Small intestine (tissue), 7 donors: ENCODE results near the gene LITAF. TPM values are rescaled to one million over a fixed set of nuclear protein-coding genes. Genes with fewer than 3 reads are reported as not detected.
"Not testable (repeated sequence)": the region's sequence is repeated elsewhere in the genome, so short reads cannot be mapped to it uniquely, and the experiment has no call there.

ENCODE experiments used
- DNase-seq, 2 donors: peaks; one replicate each; pipeline versions ENCODE4 v3.0.0 to v3.0.0-alpha.2; 2013
- FAIRE-seq: peaks from 2 replicates; lab custom pipeline; 2012; peaks lifted over from hg19 to GRCh38; lab: Jason Lieb, UNC
- H3K27ac ChIP-seq, 3 donors: one replicate each; pipeline ENCODE4 v1.5.1; 2013; ENCODE audit warnings: low read length in 2 of 3, mild to moderate bottlenecking in 2 of 3, control low read depth in 1 of 3, inconsistent platforms in 1 of 3, low read depth in 1 of 3, moderate library complexity in 1 of 3
- H3K27me3 ChIP-seq, 3 donors: one replicate each; pipeline ENCODE4 v1.6.1; 2013; ENCODE audit warnings: low read length in 3 of 3, inconsistent platforms in 1 of 3; ENCODE audit not compliant: control insufficient read depth in 3 of 3, insufficient read depth in 3 of 3
- H3K36me3 ChIP-seq, 3 donors: one replicate each; pipeline ENCODE4 v1.6.1; 2013; ENCODE audit warnings: low read length in 3 of 3, inconsistent platforms in 1 of 3, low read depth in 1 of 3, mild to moderate bottlenecking in 1 of 3, moderate library complexity in 1 of 3; ENCODE audit not compliant: control insufficient read depth in 3 of 3, insufficient read depth in 2 of 3
- H3K4me1 ChIP-seq, 3 donors: one replicate each; pipeline ENCODE4 v1.6.1; 2013; ENCODE audit warnings: low read length in 2 of 3, inconsistent platforms in 1 of 3, low read depth in 1 of 3, mild to moderate bottlenecking in 1 of 3, moderate library complexity in 1 of 3; ENCODE audit not compliant: control insufficient read depth in 3 of 3, insufficient read depth in 2 of 3
- H3K4me3 ChIP-seq, 3 donors: one replicate each; pipeline ENCODE4 v1.5.1; 2013; ENCODE audit warnings: low read length in 3 of 3, control low read depth in 1 of 3, inconsistent platforms in 1 of 3, low read depth in 1 of 3, mild to moderate bottlenecking in 1 of 3, moderate library complexity in 1 of 3
- H3K9me3 ChIP-seq, 2 donors: one replicate each; pipeline ENCODE4 v1.6.1; 2013; ENCODE audit warnings: low read depth in 1 of 2, low read length in 1 of 2; ENCODE audit not compliant: control insufficient read depth in 2 of 2, insufficient read depth in 1 of 2
- WGBS, 3 donors: extraction: QIAGEN DNeasy Blood & Tissue Kit; methylation state at CpG; one replicate each; pipeline ENCODE4 v1.1.7; 2013; 5-methylcytosine and 5-hydroxymethylcytosine counted together
- polyA plus RNA-seq, 4 donors: library from polyadenylated mRNA; stranded (reverse) in 3 of 4; unstranded in 1 of 4; fragments of 200-250 nt in 3 of 4; fragments of 120-200 nt in 1 of 4; gene quantifications; one replicate each; pipeline versions ENCODE4 v1.2.1 to v1.2.3, GENCODE V29; 2013
- donor health status: healthy with polysubstance abuse.
- donor health status: control.
- donor health status: control.
- donor health status: Bipolar disorder and iron deficiency.
- donor health status: healthy.

Gene LITAF
- polyA plus RNA-seq, 4 donors = 18.1 to 112 (median 46.2) TPM

DNA sequence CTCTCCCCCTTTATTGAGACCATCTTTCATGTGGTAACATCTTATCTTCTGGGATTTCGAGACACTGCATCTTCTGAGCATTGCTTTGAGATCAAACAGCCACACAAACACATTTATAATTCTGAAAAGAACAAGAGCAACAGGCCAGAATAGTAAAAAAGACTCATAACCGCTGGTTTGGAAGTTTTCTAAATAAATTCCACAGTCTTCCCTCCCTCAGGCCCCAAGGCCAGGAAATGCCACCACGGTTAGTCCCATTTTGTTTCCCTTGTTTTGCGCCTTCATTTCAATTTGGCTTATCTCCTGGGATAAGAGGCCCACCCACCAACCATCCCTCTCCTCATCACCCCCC is 25.3 kb downstream of the LITAF start:
- no peak for DNase-seq
- Histone ChIP-seq H3K4me3 (no peak overlapping the region), H3K27me3 (no peaks in the 10 kb centered on the region), H3K36me3 (peaks cover 0 to 16% (median 5%) of the 10 kb centered on the region in 3 donors), H3K27ac (peak overlapping the region in 2 of 3 donors; percentile 22 to 81), H3K9me3 (peaks cover 0 to 5% of the 10 kb centered on the region in 2 donors), H3K4me1 (no peaks in the 10 kb centered on the region)
- WGBS, 3 donors = 66 to 85% (median 83%) methylated on average over 4 of the region's 4 CpGs
- no peak for FAIRE-seq

DNA sequence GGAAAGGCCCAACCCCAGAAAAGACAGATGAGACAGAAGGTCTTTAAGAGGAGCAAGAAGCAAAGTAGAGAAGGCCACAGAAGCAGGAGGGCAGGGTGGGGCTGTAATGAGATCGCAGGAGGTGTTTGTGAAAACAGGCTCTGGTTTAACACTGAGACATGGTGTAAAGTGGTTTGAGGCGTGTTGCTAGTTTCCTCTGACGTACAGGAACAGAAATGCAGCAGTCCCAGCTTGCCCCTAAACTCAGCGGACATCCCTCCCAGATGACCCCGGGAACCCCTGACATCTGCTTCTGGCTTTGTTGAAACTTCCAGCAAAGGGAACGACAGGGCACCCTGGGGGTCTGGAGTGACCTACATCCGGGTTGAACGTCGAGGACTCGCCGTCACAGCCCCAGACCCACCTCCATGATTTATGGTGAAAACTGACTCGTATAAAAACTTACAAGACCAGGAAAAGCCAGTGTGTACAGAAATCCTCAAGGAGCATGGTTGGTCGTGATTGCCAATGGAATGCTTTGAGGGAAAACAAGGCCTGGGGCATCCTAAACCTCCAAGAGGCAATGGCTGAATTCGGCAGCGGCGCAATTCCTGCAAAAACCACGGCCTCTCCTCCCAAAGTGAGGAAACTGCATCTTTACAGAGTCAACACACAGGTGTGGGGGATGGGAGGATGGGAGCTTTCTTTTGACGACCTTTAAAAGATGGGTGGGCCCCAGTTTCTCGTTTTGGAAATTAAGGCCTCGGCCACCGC is 25.8 kb downstream of the LITAF start:
- H3K27me3 ChIP-seq = no peaks in the 10 kb centered on the region
- no peak overlapping the region for H3K4me3 ChIP-seq
- 53 to 71% (median 60%) methylated on average over 21 of the region's 21 CpGs for WGBS, 3 donors
- H3K4me1 ChIP-seq = no peaks in the 10 kb centered on the region
- H3K27ac ChIP-seq = peak overlapping the region; percentile 9 to 81 (median 32)
- DNase-seq (peak; percentile 25 to 33), FAIRE-seq (no peak)
- peaks cover 4 to 20% (median 11%) of the 10 kb centered on the region in 3 donors for H3K36me3 ChIP-seq
- H3K9me3 ChIP-seq = peaks cover 0 to 11% of the 10 kb centered on the region in 2 donors

- H3K27me3 ChIP-seq, FAIRE-seq, H3K27ac ChIP-seq, H3K4me3 ChIP-seq, DNase-seq, H3K4me1 ChIP-seq: not testable (repeated sequence)
- H3K9me3 ChIP-seq = peaks cover 0 to 14% of the 10 kb centered on the region in 2 donors
- peaks cover 8 to 30% (median 20%) of the 10 kb centered on the region in 3 donors for H3K36me3 ChIP-seq
- WGBS, 3 donors = 79 to 86% (median 82%) methylated on average over 6 of the region's 6 CpGs
These were observed 28.4 kb downstream of the LITAF start for GRCh38 chr16:11558308-11558823.

- Histone ChIP-seq H3K4me1 (no peaks in the 10 kb centered on the region), H3K27ac (no peak overlapping the region), H3K9me3 (peaks cover 0 to 14% of the 10 kb centered on the region in 2 donors), H3K4me3 (no peak overlapping the region), H3K27me3 (no peaks in the 10 kb centered on the region), H3K36me3 (peaks cover 8 to 35% (median 21%) of the 10 kb centered on the region in 3 donors)
- FAIRE-seq (no peak), DNase-seq (no peak)
- WGBS, 3 donors = 16 to 50% (median 39%) methylated on average over 6 of the region's 6 CpGs
These were observed 28.9 kb downstream of the LITAF start for GRCh38 chr16:11557801-11558200.

DNA sequence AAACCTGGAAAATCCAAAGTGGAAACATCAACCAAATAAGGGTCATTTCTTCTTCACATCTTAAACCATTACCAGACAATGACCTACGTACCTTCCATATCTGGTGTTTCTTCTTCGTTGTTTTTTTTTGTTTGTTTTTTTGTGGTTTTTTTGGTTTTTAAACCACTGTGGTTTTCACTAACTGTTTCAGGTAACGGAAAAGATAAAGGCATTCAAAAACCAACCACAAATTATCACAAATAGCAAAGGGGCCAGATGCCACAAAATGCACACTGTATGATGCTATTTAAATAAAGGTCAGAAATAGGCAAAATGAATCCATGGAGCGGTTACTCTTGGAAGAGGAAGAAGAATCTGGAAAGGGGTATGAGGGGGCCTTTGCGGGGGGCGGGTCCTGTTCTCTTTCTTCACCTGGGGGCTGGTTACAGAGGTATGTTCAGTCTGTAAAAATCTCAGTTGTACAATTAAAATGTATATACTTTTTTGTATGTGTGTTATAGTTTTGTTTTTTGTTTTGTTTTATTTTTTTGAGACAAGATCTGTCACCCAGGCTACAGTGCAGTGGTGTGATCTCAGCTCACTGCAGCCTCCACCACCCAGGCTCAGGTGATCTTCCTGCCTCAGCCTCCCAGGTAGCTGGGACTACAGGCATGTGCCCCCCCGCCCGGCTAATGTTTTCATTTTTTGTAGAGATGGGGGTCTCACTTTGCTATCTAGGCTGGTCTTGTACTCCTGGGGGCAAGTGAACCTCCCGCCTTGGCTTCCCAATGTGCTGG is 29.6 kb downstream of the LITAF start:
- Histone ChIP-seq H3K36me3 (peaks cover 8 to 39% (median 21%) of the 10 kb centered on the region in 3 donors), H3K27me3 (no peaks in the 10 kb centered on the region), H3K4me3 (no peak overlapping the region), H3K4me1 (no peaks in the 10 kb centered on the region), H3K27ac (no peak overlapping the region), H3K9me3 (peaks cover 0 to 14% of the 10 kb centered on the region in 2 donors)
- DNase-seq (no peak), FAIRE-seq (no peak)
- 81 to 84% (median 81%) methylated on average over 9 of the region's 9 CpGs for WGBS, 3 donors

DNA sequence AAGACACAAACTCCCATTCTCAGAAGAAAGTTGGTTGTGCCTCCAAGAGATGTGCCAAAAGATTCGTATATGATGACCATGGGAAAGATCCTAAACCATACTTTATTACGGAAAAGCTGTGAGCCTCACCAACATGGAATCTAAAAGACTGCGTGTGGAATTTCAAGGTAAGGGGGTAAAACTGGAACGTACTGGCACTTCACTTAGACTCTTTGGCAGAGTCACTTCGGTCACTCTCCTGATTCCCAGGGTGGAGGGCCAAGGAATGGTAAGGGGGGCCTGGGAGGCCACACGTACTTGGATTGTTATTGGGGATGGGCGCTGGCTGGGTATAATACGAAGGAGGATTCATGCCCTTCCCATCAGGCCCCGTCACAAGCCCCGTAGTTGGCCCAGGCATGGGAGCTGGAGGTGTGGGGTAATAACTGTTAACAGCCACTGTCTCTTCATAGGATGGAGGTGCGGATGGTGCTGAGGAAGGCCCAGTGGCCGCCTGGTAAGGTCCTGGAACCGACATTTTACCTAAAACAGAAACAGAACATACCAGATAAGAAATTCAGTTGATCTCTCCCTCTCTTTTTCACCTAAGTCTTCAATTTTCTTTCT is 30.4 kb downstream of the LITAF start:
- no peaks in the 10 kb centered on the region for H3K27me3 ChIP-seq
- FAIRE-seq = no peak
- no peak overlapping the region for H3K4me3 ChIP-seq
- no peak for DNase-seq
- no peaks in the 10 kb centered on the region for H3K4me1 ChIP-seq
- 97 to 99% (median 98%) methylated on average over 13 of the region's 13 CpGs for WGBS, 3 donors
- H3K36me3 ChIP-seq = peaks cover 8 to 39% (median 23%) of the 10 kb centered on the region in 3 donors
- H3K27ac ChIP-seq = no peak overlapping the region
- H3K9me3 ChIP-seq = peaks cover 0 to 14% of the 10 kb centered on the region in 2 donors

- H3K27ac ChIP-seq = no peak overlapping the region
- FAIRE-seq = no peak
- peaks cover 12 to 57% (median 29%) of the 10 kb centered on the region in 3 donors for H3K36me3 ChIP-seq
- no peak overlapping the region for H3K4me3 ChIP-seq
- WGBS, 3 donors = 82 to 89% (median 85%) methylated on average over 6 of the region's 6 CpGs
- H3K4me1 ChIP-seq = no peaks in the 10 kb centered on the region
- no peak for DNase-seq
- peaks cover 0 to 14% of the 10 kb centered on the region in 2 donors for H3K9me3 ChIP-seq
- no peaks in the 10 kb centered on the region for H3K27me3 ChIP-seq
These were observed 32.7 kb downstream of the LITAF start for GRCh38 chr16:11554053-11554452.

DNA sequence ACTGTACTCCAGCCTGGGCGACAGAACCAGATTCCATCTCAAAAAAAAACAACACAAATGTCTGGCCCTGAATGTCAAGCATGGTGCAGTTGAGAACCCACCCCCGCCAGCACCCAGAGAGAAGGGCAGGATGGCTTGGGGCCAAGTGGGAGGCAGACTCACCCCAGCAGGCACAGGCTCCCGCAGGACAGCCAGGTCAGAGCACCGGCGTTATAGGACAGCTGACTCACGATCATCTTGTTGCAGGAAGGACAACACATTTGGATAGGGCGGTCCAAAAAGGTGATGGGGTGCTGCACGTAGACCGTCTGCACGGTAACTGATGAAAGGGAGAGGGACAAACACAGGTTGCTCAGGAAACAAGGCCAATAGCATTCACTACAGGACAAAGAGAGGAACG is 33.3 kb downstream of the LITAF start:
- H3K9me3 ChIP-seq = peaks cover 0 to 14% of the 10 kb centered on the region in 2 donors
- no peaks in the 10 kb centered on the region for H3K27me3 ChIP-seq
- H3K27ac ChIP-seq = no peak overlapping the region
- H3K36me3 ChIP-seq = peaks cover 12 to 60% (median 29%) of the 10 kb centered on the region in 3 donors
- no peak overlapping the region for H3K4me3 ChIP-seq
- no peak for FAIRE-seq
- WGBS, 3 donors = 92 to 95% (median 93%) methylated on average over 11 of the region's 11 CpGs
- no peaks in the 10 kb centered on the region for H3K4me1 ChIP-seq
- no peak for DNase-seq
